Peyer's patch (tissue), 4 donors: ENCODE data around the gene IL34. TPM values are rescaled to one million over a fixed set of nuclear protein-coding genes. Genes with fewer than 3 reads are reported as not detected.

Source experiments
- DNase-seq, 3 donors: peaks; one replicate each; pipeline ENCODE4 v3.0.0-alpha.2; 2017 to 2019
- H3K27ac ChIP-seq, 4 donors: fragments of 200-600 bp; sonication (generic); one replicate each; pipeline ENCODE4 v1.5.1; 2016 to 2019
- H3K27me3 ChIP-seq, 2 donors: fragments of 200-600 bp; sonication (generic); one replicate each; pipeline ENCODE4 v1.5.1; 2019
- H3K36me3 ChIP-seq, 3 donors: fragments of 200-600 bp; sonication (generic); one replicate each; pipeline ENCODE4 v1.5.1; 2016 to 2019
- H3K4me1 ChIP-seq, 4 donors: fragments of 200-600 bp; sonication (generic); one replicate each; pipeline ENCODE4 v1.5.1; 2016 to 2019
- H3K4me3 ChIP-seq, 4 donors: fragments of 200-600 bp; sonication (generic); 1 replicate in 3 of 4; 2 replicates in 1 of 4; pipeline ENCODE4 v1.5.1; 2016 to 2019; ENCODE audit warnings: mild to moderate bottlenecking in 1 of 4
- H3K9me3 ChIP-seq, 4 donors: fragments of 200-600 bp; sonication (generic); one replicate each; pipeline ENCODE4 v1.5.1; 2016 to 2019; ENCODE audit warnings: mild to moderate bottlenecking in 1 of 4
- CTCF ChIP-seq, 6 experiments: fragments of 450-650 bp in 4 of 6; fragments of 200-600 bp in 2 of 6; sonication (generic) in 1 of 6; IDR thresholded peaks; one replicate each; pipeline ENCODE4 v1.5.1; 2017 to 2019; ENCODE audit warnings: antibody characterized with exemption in 6 of 6, mild to moderate bottlenecking in 3 of 6, moderate library complexity in 1 of 6
- POLR2A ChIP-seq, 2 donors: fragments of 450-650 bp; IDR thresholded peaks; one replicate each; pipeline ENCODE4 v1.5.1; 2017; ENCODE audit warnings: antibody characterized with exemption in 2 of 2, mild to moderate bottlenecking in 2 of 2, moderate library complexity in 2 of 2
- total RNA-seq, 4 donors: library from RNA; depleted of rRNA; stranded (reverse); fragments of >200 nt; gene quantifications; one replicate each; pipeline ENCODE4 v1.1.0, GENCODE V29; 2016

IL34 gene
- total RNA-seq, 4 donors from 2014 or later = 1.6 to 23.1 (median 2.6) TPM

GRCh38 chr16:70601576-70602575 lies 44.5 kb upstream of the IL34 start:
- Histone ChIP-seq H3K27ac (no peak overlapping the region), H3K9me3 (no peaks in the 10 kb centered on the region), H3K27me3 (no peaks in the 10 kb centered on the region), H3K36me3 (no peaks in the 10 kb centered on the region), H3K4me3 (no peak overlapping the region), H3K4me1 (no peaks in the 10 kb centered on the region)
- no peak for DNase-seq
- TF ChIP-seq POLR2A (IDR thresholded peaks at IDR 0.05) (no peak), CTCF (IDR thresholded peaks at IDR 0.05) (no peak)

- Histone ChIP-seq H3K9me3 (no peaks in the 10 kb centered on the region), H3K27me3 (no peaks in the 10 kb centered on the region), H3K36me3 (no peaks in the 10 kb centered on the region), H3K27ac (no peak overlapping the region), H3K4me3 (no peak overlapping the region), H3K4me1 (no peaks in the 10 kb centered on the region)
- no peak for DNase-seq
- TF ChIP-seq CTCF (IDR thresholded peaks at IDR 0.05) (no peak), POLR2A (IDR thresholded peaks at IDR 0.05) (no peak)
Measured at GRCh38 chr16:70602831-70603230, 43.5 kb upstream of the IL34 start.

- Histone ChIP-seq H3K9me3 (no peaks in the 10 kb centered on the region), H3K27me3 (no peaks in the 10 kb centered on the region), H3K27ac (no peak overlapping the region), H3K36me3 (no peaks in the 10 kb centered on the region), H3K4me3 (no peak overlapping the region), H3K4me1 (peaks cover 0 to 4% (median 0%) of the 10 kb centered on the region in 4 donors)
- no peak for DNase-seq
- TF ChIP-seq CTCF (IDR thresholded peaks at IDR 0.05) = no peak
- no peak for TF ChIP-seq POLR2A (IDR thresholded peaks at IDR 0.05)
Measured at GRCh38 chr16:70604407-70605282, 41.7 kb upstream of the IL34 start.

- Histone ChIP-seq H3K9me3 (no peaks in the 10 kb centered on the region), H3K36me3 (no peaks in the 10 kb centered on the region), H3K4me1 (peaks cover 0 to 10% (median 1%) of the 10 kb centered on the region in 4 donors), H3K4me3 (no peak overlapping the region), H3K27me3 (no peaks in the 10 kb centered on the region), H3K27ac (no peak overlapping the region)
- no peak for DNase-seq
- TF ChIP-seq CTCF (IDR thresholded peaks at IDR 0.05) (no peak), POLR2A (IDR thresholded peaks at IDR 0.05) (no peak)
Measured at GRCh38 chr16:70605283-70605657, 41.1 kb upstream of the IL34 start.

GRCh38 chr16:70608521-70608920 lies 37.8 kb upstream of the IL34 start:
- Histone ChIP-seq H3K27me3 (no peaks in the 10 kb centered on the region), H3K4me1 (peaks cover 0 to 17% (median 2%) of the 10 kb centered on the region in 4 donors), H3K36me3 (no peaks in the 10 kb centered on the region), H3K27ac (peak overlapping the region in 1 of 4 donors; percentile 18), H3K9me3 (no peaks in the 10 kb centered on the region), H3K4me3 (no peak overlapping the region)
- TF ChIP-seq POLR2A (IDR thresholded peaks at IDR 0.05) (no peak), CTCF (IDR thresholded peaks at IDR 0.05) (no peak)
- peak in 2 of 3 donors; percentile 67 to 70 for DNase-seq
